ENCODE results near the gene ADK.

GRCh38 chr10:74602576-74602975 is 451.6 kb downstream of the ADK start:
- TF ChIP-seq CTCF (conservative IDR thresholded peaks at IDR 0.05) (no peak), EZH2 (IDR thresholded peaks at IDR 0.05; ENCODE audit: low read depth) (no peak)
